ENCODE data around the gene PDE10A. TPM values are rescaled to one million over a fixed set of nuclear protein-coding genes. Genes with fewer than 3 reads are reported as not detected.

Gene PDE10A
- total RNA-seq, 1 experiment from 2014 or later: 1.8 TPM

DNA sequence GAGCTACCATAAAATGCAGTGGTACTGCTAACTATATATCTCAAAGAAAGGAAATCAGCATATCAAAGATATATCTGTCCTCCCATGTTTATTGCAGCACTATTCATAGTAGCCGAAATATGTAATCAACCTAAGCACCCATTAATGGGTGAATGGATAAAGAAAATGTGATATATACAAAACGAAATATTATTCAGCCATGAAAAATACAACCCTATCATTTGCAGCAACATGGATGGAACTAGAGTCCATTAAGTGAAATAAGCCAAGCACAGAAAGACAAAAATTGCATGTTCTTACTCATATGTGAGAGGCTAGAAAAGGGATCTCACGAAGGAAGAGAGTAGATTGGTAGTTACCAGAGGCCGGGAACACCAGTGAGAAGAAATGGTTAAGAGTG lies 126.1 kb downstream of the PDE10A start:
- no TSS peak for BruUV-seq (replicated peaks)
- ChIA-PET CTCF (interaction anchor here (0.6 kb wide), 1 partner anchor 273 kb away, joined by 3 read pairs; no protein-coding TSS in a partner anchor), POLR2A (no interaction called here)
- Mint-ChIP-seq H3K36me3 (ENCODE audit: insufficient read depth, unreplicated experiment) (no peaks in the 10 kb centered on the region), H3K27me3 (ENCODE audit: insufficient read depth, unreplicated experiment) (no peaks in the 10 kb centered on the region), H3K4me3 (ENCODE audit: unreplicated experiment) (no peak overlapping the region), H3K27ac (ENCODE audit: low read depth, unreplicated experiment) (no peak overlapping the region), H3K9me3 (ENCODE audit: unreplicated experiment) (no peaks in the 10 kb centered on the region), H3K4me1 (ENCODE audit: insufficient read depth, unreplicated experiment) (no peaks in the 10 kb centered on the region)
- intact Hi-C loops (cut with micrococcal nuclease): no loop called here
- DNase-seq (ENCODE audit: unreplicated experiment): no peak
- TF ChIP-seq, protein P1, sequence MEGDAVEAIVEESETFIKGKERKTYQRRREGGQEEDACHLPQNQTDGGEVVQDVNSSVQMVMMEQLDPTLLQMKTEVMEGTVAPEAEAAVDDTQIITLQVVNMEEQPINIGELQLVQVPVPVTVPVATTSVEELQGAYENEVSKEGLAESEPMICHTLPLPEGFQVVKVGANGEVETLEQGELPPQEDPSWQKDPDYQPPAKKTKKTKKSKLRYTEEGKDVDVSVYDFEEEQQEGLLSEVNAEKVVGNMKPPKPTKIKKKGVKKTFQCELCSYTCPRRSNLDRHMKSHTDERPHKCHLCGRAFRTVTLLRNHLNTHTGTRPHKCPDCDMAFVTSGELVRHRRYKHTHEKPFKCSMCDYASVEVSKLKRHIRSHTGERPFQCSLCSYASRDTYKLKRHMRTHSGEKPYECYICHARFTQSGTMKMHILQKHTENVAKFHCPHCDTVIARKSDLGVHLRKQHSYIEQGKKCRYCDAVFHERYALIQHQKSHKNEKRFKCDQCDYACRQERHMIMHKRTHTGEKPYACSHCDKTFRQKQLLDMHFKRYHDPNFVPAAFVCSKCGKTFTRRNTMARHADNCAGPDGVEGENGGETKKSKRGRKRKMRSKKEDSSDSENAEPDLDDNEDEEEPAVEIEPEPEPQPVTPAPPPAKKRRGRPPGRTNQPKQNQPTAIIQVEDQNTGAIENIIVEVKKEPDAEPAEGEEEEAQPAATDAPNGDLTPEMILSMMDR (IDR thresholded peaks at IDR 0.05; ENCODE audit: unreplicated experiment): no peak

DNA sequence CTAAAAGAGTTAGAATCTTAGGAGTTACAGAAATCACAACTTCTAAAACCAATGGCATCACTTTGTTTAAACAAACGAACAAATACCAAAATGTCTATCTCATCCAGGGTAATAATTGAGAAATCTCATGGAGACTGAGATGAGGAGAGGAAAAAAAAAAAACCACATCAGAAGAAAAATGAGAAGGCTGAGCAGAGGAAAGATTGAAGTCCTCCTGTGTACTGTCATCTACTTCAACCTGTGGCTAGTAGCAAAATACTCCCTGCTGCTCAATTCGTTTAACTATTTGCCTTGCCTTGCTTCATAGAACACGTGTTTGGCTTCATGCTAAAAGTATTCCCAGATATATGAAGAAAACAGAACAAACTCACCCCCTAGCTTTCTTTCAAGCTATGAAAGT lies 143.7 kb downstream of the PDE10A start:
- TF ChIP-seq, protein P1 (IDR thresholded peaks at IDR 0.05; ENCODE audit: unreplicated experiment): no peak
- no peak for DNase-seq (ENCODE audit: unreplicated experiment)
- Mint-ChIP-seq H3K27me3 (ENCODE audit: insufficient read depth, unreplicated experiment) (no peaks in the 10 kb centered on the region), H3K4me3 (ENCODE audit: unreplicated experiment) (no peak overlapping the region), H3K9me3 (ENCODE audit: unreplicated experiment) (no peaks in the 10 kb centered on the region), H3K4me1 (ENCODE audit: insufficient read depth, unreplicated experiment) (peaks cover 6% of the 10 kb centered on the region), H3K36me3 (ENCODE audit: insufficient read depth, unreplicated experiment) (no peaks in the 10 kb centered on the region), H3K27ac (ENCODE audit: low read depth, unreplicated experiment) (no peak overlapping the region)
- no TSS peak for BruUV-seq (replicated peaks)
- CTCF ChIA-PET: no interaction called here
- POLR2A ChIA-PET: no interaction called here
- intact Hi-C loops (cut with micrococcal nuclease): no loop called here

DNA sequence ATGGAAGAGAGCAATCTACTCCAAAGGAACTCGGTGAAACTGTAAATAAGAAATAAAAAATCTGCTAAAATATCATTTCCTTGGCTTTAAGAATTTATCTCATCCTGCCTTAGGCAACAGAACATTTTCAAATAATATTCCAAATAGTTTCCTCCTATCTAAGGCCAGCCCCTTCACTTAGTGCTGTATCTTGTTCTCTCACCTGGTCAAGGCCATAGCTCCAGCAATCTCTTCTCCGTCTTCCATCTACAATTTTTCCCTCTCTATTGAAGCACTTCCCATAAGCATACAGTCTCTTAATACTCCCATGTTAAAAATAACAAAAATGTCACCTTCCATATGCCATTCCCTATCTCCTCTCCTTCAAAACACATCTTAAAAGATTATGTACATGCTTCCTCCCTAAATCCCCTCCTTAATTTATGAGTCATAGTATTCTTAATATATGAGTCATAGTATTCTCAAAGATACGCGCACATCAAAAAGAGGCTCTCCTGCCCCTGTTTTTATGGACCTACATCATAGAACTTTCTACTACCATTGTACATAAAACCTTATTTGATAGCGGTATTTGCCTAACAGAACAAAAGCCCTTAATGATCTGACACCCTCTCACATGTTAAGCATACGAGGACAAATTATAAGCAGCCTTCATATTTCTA lies 146.9 kb downstream of the PDE10A start:
- no peaks in the 10 kb centered on the region for H3K27me3 Mint-ChIP-seq (ENCODE audit: insufficient read depth, unreplicated experiment)
- DNase-seq (ENCODE audit: unreplicated experiment): peak; percentile 47
- CTCF ChIA-PET: no interaction called here
- TF ChIP-seq, protein P1 (IDR thresholded peaks at IDR 0.05; ENCODE audit: unreplicated experiment): no peak
- H3K36me3 Mint-ChIP-seq (ENCODE audit: insufficient read depth, unreplicated experiment): no peaks in the 10 kb centered on the region
- H3K4me3 Mint-ChIP-seq (ENCODE audit: unreplicated experiment): no peak overlapping the region
- H3K4me1 Mint-ChIP-seq (ENCODE audit: insufficient read depth, unreplicated experiment): peaks cover 6% of the 10 kb centered on the region
- POLR2A ChIA-PET: interaction anchor here (0.6 to 0.9 kb wide), 2 partner anchors 9 to 127 kb away, joined by 3 read pairs; no protein-coding TSS in a partner anchor
- H3K27ac Mint-ChIP-seq (ENCODE audit: low read depth, unreplicated experiment): no peak overlapping the region
- H3K9me3 Mint-ChIP-seq (ENCODE audit: unreplicated experiment): no peaks in the 10 kb centered on the region
- BruUV-seq (replicated peaks): no TSS peak
- intact Hi-C loops (cut with micrococcal nuclease): no loop called here

DNA sequence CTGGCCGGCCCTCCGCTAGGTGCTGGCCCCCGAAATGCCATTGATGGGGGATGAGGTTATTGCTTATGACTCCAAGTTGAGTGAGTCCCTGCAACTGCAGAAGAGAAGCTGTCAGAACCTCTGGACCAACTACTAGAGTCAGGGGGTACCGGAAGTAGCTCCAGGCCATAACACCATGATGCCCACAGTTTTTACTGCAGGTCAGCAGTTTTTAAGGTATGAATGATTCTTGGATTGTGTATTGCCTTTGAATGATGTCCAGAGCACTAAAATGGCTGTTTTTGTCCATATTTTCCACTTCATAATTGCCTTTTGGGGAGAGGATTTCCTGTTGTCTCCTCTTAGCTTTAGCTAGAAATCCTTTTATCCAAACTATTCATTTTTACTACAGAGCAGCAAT lies 148.4 kb downstream of the PDE10A start:
- TF ChIP-seq, protein P1 (IDR thresholded peaks at IDR 0.05; ENCODE audit: unreplicated experiment): no peak
- no peaks in the 10 kb centered on the region for H3K36me3 Mint-ChIP-seq (ENCODE audit: insufficient read depth, unreplicated experiment)
- no peaks in the 10 kb centered on the region for H3K9me3 Mint-ChIP-seq (ENCODE audit: unreplicated experiment)
- no peak overlapping the region for H3K4me3 Mint-ChIP-seq (ENCODE audit: unreplicated experiment)
- intact Hi-C loops (cut with micrococcal nuclease): no loop called here
- no peaks in the 10 kb centered on the region for H3K27me3 Mint-ChIP-seq (ENCODE audit: insufficient read depth, unreplicated experiment)
- no peak for DNase-seq (ENCODE audit: unreplicated experiment)
- no TSS peak for BruUV-seq (replicated peaks)
- ChIA-PET POLR2A (no interaction called here), CTCF (no interaction called here)
- H3K4me1 Mint-ChIP-seq (ENCODE audit: insufficient read depth, unreplicated experiment): peaks cover 6% of the 10 kb centered on the region
- no peak overlapping the region for H3K27ac Mint-ChIP-seq (ENCODE audit: low read depth, unreplicated experiment)

Measured in MCF 10A (cell line).